GM18502 (cell line): ENCODE results near the gene KSR1.

ENCODE experiments used
- ATAC-seq: cut with Tn5 transposase; IDR thresholded peaks from one replicate; pipeline ENCODE4 v1.9.1; 2021; ENCODE audit warnings: mild to moderate bottlenecking; ENCODE audit not compliant: unreplicated experiment, poor library complexity

KSR1 gene

DNA sequence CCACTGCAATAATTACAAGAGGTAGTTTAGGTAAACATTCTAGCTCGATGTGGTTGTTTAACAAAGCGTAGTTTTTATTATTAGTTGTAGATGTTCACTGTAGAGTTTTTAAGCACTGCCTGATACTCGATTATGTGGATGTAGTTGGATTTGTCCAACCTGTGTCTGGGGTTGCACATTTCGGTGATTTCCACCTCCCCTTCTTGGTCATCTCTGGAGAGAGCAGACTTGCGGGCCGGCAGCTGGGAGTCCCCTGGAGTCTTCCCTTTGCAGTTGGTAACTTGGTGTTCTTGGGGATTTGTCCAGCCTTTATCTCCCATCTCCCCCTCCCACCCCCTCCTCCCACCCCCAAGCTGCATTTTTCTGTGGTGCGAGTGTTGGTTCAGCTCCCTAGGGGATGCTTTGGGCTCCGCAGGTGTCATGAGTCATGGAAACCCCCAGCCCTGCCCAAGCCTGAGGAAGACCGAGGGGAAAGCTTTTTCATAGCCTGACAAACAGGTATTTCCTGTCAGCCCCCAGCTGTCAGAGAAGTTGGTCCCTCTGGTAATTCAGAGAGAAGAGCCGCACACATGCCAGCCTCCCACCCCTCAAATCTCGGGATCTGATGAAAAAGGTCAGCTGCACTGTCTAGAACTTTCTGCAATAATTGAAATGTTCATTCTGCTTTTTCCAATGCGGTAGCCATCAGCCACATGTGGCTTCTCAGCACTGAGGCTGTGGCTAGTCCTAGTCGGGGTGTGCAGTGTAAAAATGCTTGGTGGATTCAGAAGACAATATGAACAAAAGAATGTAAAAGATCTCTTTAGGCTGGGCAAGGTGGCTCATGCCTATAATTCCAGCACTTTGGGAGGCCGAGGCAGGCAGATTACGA, 50.3 kb downstream of the KSR1 start:
- ATAC-seq: peak; percentile 80

DNA sequence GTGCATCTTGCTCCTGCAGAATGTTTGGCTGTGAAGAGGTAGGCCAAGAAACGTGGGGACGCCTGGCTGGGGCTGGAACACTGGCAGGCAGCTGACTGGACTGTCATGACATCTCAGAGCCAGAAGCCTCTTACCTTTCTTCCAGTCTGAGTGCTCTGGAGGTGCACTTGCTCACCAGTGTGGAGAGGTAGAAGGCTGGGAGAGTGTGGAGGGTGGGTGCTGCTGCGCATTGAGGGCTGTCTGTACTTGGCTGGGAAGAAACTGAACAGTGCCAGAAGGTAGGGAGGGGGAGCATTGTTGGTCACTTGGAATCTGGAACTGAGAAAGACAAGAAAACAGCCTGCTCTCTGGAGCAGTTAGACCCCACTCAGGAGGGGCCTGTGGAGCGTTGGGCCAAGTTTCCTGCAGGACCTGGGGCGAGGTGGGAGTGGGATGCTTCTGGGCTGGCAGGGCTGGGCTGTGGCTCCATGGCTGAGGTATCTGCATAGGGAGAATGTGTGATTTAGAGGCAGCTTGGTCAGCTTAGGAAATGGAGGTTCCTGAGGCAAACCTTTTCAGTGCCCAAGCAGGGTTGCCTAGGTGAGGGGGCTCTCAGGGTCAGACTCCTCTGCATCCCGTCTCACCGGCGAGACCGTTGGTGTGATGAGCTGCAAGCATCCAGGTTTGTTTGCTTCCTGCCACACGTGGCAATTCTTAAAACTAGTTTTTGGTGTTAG, 55.1 kb downstream of the KSR1 start:
- ATAC-seq: no peak

DNA sequence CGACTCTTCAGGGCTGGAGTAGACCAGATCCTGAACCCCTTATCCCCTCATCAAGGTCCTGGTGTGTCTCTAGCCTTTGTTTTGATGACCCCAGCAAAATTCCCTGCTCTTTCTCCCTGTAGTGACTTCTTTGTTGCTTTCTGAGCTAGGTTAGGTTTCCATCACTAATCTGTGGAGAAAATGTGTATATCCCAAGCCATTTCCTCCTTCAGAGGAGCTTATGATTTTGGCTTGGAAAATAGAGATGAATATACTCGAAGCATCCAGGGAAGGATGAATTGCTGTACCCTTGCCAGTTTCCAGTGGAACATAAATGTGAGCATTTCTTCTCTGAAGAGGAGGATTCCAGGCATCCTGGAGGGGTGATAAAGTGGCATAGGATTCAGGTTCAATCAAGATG, 55.8 kb downstream of the KSR1 start:
- ATAC-seq: no peak

DNA sequence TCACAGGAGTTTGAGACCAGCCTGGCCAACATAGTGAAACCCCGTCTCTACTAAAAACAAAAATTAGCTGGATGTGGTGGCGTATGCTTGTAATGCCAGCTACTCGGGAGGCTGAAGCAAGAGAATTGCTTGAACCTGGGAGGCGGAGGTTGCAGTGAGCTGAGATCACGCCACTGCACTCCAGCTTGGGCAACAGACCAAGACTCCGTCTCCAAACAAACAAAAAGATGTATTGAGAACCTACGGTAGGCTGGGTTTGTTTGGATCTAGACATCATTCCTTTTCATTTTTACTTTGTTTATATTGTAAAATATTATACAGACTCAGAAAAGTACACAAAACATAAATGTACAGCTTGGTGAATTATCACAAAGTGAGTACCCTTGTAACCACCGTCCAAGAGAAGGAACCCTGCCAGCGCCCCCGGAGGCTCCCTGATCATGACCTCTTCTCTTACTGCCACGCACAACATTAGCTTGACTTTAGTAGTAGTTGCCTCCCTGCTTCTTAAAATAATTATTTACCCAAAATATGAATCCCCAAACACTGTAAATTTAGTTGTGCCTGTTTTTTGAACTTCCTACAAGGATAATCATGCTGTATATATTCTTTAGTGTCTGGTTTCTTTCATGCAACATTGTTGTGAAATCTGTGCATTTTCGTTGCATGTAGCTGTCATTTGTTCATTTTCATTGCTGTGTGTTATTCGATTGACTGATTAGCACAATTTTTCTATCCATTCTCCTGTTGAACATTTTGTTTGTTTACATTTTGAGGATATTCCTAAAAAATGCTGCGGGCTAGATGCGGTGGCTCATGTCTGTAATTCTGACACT, 56.5 kb downstream of the KSR1 start:
- ATAC-seq: no peak

DNA sequence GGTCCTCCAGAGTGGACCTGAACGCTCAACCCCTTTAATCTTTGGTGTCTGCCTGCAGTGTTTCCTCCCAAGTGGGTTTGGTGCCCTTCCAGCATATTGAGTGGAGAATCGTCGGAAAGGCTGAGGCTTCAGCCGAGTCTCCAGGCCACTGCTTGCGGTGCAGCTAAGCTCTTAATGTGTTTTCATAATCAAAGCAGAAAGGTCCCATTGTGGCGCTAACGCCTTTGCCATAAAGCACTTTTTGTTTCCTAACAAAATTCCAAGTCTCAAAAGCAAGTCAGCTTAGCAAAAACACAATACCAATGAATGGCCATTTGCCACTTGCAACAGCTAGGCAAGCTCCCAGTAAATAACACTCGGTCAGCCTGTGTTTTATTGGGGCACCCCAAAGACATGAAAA, 57.6 kb downstream of the KSR1 start:
- no peak for ATAC-seq

DNA sequence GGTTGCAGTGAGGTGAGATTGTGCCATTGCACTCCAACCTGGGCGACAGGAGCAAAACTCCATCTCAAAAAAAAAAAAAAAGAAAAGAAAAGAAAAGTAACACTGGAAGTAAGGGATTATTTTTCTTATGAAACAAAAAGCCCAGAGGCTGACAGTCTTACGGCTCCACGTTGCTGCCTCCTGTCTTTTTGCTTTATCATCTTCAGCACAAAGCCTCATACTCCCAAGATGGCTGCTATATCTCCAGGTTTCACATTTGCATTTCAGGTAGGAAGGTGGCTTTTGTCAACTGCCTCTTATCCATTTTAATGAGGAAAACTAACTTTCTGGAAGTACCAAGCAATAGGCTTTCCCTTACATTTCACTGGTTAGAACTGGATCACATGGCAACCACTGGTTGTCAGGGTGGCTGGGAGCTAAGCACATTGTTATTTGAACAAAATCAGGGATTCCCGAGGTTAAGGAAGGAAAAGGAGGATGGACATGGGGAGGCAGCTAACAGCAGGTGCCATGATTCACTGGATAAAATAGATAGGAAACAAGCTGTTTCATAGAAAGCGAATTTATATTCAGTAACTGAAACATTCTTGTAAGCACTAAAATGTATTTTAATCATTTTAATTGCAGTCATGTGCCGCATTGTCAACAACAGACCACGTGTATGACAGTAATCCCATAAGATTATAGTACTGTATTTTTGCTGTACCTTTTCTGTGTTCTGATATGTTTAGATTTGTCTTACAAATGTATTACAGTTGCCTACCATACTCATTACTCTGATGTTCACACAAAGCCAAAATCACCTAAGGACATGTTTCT, 58.6 kb downstream of the KSR1 start:
- ATAC-seq: no peak

DNA sequence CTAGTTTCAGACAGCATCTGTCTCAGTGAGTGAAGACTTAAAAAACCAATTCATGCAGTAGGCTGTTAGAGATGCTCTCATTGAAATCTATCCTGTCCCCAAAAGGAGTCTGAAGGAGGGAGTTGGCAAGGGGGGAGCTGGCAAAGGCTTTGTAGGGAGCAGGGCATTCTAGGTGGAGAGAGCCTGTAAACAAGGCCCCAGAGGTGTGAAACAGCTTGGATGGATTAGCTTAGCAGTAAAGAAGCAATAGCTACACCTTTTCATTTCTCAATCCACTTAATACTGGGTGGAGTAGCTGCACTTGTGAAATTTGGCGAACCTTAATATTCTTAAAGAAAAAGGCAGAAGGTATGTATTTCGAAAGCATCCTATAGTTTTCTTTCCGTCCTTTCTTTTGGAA, 61.8 kb downstream of the KSR1 start:
- no peak for ATAC-seq

DNA sequence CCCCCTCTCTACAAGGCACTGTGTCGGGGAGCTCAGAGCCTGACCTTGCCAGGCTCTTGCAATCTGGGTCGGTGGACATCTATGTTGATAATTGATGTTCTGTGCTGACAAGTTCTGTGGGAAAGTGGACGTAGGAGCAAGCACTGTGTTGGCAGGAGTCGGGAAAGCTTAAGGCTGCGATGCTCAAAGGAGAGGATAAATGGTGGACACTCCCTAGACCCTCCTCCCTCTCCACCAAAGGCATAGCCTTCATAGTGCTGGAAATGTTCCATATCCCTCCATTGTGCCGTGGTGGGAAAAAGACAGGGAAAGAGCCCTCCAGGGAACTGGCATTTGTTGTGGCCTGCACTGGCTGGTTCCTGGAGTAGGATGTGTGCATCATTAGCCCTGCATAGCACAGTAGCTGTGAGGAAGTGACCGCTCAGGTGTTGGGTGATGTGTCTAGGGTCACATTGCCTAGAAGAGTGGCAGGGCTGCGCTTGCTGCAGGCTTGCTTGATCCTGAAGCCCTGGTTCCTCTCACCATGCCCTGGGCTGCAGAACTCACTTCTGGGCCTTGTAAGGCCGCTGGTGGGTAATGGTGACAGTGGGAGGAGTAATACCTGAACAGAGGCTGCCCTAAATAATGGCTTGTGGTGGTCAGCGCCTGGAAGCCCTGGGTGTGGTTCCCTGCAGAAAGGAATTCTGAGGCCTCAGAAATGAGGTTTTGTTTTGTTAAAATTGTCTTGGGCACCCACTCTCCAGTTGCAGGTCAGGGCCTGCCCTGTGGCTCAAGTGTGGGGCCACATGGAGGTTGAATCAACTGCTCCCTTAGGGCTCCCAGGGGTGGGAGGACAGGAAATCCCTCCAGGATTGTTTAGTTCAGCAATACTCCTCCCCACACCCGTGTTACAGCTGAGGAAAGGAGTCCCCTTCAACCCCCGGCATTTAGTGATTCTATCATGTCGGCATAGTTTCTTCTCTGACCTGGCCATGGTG, 62.6 kb downstream of the KSR1 start:
- ATAC-seq: peak; percentile 25

DNA sequence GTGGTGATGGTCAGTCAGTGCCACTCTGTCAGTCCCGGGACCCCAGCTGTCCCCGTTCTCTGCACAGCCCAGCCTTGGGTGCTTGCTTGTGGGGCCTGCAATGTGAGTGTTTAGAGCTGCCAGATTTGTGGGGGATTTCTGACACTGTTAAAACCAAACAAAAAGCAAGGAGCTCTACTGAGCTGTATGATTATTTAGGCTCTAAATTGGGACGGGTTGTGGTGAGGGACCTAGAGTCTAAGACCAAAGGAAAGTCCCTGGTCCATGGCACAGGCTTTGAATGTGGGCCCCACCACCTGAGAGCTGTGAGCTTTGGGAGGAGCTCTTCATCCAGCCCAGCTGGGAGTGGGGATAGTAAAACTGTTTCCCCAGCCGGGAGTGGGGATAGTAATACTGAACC, 63.3 kb downstream of the KSR1 start:
- ATAC-seq: peak; percentile 68

DNA sequence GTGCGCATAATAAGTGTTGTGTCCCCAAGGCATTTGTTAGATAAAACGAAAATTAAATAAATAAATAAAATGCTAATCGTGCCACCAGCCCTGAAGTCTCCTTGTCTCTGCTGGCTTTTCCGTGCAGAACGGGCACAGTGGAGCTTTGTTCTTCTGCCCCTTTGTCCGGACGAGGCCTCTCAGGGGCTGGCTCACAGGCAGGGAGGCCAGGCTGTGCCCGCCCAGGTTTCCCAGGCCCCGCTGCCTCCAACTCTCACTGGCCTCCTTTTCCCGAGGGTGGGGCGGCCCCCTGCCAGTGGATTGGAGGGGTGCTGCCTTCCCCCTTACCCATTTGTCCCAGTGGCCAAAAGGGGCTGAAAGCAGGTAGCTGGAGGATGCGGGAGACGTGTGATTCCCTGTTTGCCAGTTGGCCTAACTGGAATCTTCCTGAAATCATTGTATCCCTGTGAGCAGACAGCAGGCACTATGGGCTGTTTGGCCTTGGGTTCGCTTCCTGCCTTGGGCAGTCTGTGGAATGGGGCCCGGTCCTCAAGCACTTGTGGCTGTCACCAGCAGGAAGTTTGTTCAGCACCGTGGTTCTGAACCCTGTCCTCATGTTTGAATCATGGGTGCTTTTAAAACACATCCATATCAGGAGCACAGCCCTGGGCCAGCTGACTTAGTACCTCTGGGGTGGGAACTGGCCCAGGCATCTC, 64.4 kb downstream of the KSR1 start:
- no peak for ATAC-seq

DNA sequence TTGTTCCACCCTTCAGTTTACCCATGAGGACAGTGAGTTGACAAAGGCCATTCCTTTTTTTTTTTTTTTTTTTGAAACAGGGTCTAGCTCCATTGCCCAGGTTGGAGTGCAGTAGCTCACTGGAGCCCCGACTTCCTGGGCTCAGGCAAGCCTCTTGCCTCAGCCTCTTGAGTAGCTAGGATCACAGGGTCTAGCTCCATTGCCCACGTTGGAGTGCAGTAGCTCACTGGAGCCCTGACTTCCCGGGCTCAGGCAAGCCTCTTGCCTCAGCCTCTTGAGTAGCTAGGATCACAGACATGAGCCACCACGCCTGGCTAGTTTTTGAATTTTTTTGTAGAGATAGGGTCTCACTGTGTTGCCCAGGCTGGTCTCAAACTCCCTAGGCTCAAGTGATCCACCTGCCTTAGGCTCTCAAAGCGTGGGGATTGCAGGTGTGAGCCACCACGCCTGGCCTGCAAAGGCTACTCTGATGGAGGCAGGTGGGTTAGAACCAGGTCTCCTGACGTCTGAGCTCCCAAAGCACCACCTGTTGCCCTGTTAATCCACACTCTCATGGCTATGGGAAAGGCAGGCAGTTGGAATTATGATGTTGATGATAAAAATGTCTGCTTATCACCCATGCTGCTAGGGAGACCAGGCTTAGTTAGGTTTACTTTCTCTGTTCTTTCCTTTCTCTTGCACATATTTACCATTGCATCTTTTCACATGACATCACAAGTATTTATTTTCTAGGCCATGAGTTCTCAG, 65.2 kb downstream of the KSR1 start:
- ATAC-seq: no peak

DNA sequence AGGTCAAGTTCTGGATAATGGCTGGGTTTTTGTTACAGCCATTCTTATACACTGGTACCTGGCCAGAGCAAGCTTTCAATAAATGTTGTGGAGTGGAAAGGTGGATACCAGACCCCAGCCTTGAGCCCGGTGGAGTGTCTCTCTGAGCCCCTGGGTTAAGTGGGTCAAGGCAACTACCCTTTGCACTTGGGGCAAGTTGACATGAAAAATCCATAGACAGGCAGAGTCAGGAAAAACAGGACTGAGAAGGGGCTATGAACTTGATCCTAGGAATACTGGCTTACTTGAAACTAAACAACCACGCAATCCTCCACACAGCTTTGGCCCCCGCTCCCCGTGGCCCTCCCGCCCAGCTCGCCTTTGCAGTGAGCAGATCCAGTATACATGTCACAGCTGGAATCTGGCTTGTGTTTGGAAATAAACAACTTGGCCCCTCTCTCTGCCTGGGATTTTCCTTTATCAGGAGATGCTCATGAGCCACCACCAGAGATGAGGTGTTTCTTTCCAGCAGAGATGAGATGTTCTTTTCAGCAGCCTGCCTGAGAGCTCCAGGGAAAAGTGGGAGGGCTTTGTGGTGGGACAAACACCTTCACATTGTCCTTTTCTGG, 65.9 kb downstream of the KSR1 start:
- ATAC-seq: no peak

DNA sequence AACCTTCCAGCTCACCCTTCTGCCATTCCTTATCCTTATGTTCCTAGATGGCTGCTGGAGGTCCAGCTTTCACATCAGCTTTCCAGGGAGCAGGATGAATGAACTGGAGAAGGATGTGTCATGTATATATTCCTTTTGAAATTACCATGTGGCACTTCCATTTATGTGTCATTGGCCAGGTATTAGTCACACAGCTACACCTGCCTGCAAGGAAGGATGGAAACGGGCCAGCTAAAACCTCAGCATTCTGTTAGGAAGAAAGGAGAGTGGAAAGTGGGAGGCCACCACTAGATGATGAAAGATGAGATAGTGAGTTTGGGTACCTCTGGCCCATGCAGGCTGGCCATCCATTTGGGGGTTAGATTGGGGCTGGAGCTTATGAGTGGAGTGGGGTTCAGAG, 67.5 kb downstream of the KSR1 start:
- no peak for ATAC-seq

DNA sequence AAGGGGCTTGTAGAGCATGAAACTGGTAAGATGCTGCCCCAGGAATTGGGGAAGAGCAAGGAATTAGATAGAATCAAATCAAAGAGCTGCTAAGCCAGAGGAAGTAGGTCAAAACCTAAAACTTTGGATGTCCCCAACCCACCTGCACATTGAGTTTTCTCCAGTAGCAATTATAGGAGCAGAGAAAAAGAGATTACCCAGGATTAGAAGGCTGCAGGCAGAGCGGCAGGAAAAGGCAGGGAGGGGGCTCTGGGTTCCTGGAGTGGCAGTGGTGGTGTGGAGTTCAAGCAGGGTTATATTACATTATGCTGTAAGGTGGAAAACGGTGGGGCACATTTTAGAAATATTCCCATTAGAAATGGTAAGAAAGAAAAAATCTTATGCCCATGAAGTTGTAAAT, 68.3 kb downstream of the KSR1 start:
- no peak for ATAC-seq

DNA sequence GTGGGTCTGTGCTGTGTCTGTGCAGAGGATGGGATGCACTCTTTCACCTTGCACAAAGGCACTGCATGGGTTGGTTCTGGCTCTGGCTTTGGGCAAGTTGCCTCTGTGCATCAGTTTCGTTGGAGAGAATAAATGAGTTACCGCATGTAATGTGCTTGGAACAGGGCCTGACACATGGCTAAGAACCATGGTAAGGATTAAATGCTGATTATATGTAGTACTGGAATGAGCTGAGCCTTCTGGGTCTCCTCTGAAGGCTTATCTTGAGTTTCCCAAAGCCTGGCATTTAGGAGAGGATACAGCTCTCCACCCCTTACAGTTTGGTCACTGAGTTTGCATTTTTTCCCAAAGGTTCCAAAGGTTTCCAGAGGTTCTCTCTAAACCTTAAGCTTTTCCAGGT, 69.1 kb downstream of the KSR1 start:
- no peak for ATAC-seq

DNA sequence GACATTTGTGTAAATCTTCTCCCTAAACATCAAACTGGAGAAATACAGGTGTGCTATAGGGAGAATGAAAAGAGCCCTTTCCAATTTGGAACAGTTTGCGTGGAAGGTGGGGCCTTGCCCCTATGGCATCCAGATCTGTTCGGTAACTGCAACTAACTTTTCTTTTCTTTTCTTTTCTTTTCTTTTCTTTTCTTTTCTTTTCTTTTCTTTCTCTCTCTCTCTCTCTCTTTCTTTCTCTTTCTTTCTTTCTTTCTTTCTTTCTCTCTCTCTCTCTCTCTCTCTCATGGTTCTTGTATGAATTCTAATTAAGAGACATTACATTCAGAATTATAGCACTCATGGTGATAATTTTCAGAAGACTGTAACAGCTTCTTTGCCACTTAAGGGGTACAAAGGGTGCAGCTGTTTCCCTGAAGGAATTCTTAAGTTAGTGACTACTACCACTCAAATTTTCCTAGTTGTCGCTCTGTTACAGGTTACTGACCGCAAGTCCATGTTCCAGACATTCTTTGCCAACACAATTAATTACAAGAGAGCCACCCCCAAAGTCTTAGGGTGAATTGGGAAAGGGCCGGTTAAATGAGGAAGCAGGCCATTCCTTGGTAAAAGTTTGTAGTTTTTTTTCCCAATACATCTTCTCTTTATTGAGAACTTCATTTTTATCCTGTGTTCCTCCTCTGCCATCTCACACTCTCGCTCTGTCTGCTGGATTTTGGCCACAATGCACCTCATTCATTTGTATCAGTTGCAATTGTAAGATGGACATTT, 69.8 kb downstream of the KSR1 start:
- no peak for ATAC-seq

DNA sequence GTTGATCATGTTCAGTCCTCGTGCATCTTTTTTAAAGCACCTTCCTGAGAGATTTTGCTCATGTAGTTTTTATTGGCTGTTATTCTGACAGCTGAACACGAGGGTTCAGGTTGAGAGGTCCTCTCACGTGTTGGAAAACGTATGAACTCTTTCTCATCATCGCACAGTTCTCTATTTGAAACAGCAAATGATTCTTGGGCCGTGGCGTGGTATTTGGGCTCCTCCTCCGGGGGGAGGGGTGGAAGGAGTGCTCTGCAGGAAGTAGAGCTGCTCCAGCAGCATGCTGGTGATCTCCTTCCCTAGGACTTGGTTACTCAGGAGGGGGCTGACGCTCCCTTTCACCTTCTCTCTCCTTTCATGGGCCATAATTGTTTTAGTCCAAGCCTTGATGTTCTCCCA, 70.4 kb downstream of the KSR1 start:
- peak; percentile 58 for ATAC-seq
